MCF 10A (cell line): ENCODE data around the gene POLE3. TPM values are rescaled to one million over a fixed set of nuclear protein-coding genes. Genes with fewer than 3 reads are reported as not detected.

Experiments used
- BruUV-seq: library from RNA; stranded (reverse); fragments of 400-500 nt; replicated peaks from 2 replicates; lab custom pipeline; 2021; lab: Mats Ljungman, UMichigan
- CTCF ChIA-PET: fragments of 300-600 bp; sonication (Branson Sonifier 250); formaldehyde crosslinking; extraction: SDS; loops from one replicate; lab custom pipeline; 2021; ENCODE audit warnings: antibody characterized with exemption, inconsistent platforms; lab: Yijun Ruan, JAX
- POLR2A ChIA-PET: fragments of 300-600, 350-650 bp; sonication (Branson Sonifier 250); formaldehyde crosslinking; extraction: SDS; loops from one replicate; lab custom pipeline; 2020; ENCODE audit warnings: antibody characterized with exemption, inconsistent platforms; lab: Yijun Ruan, JAX
- DNase-seq: peaks from one replicate; pipeline ENCODE4 v3.0.0-alpha.2; 2018; ENCODE audit not compliant: unreplicated experiment
- H3K27ac Mint-ChIP-seq: one replicate; pipeline ENCODE4 v1.8.0; 2022; ENCODE audit warnings: mild to moderate bottlenecking, low read depth, mixed read lengths; ENCODE audit not compliant: unreplicated experiment
- H3K27me3 Mint-ChIP-seq: one replicate; pipeline ENCODE4 v1.8.0; 2022; ENCODE audit warnings: mixed read lengths; ENCODE audit not compliant: insufficient read depth, unreplicated experiment
- H3K36me3 Mint-ChIP-seq: one replicate; pipeline ENCODE4 v1.8.0; 2022; ENCODE audit warnings: mild to moderate bottlenecking, moderate library complexity, mixed read lengths; ENCODE audit not compliant: insufficient read depth, unreplicated experiment
- H3K4me1 Mint-ChIP-seq: one replicate; pipeline ENCODE4 v1.8.0; 2022; ENCODE audit warnings: mixed read lengths; ENCODE audit not compliant: insufficient read depth, unreplicated experiment
- H3K4me3 Mint-ChIP-seq: one replicate; pipeline ENCODE4 v1.8.0; 2022; ENCODE audit warnings: mild to moderate bottlenecking, moderate library complexity, mixed read lengths; ENCODE audit not compliant: unreplicated experiment
- H3K9me3 Mint-ChIP-seq: one replicate; pipeline ENCODE4 v1.8.0; 2022; ENCODE audit warnings: mixed read lengths; ENCODE audit not compliant: unreplicated experiment
- CTCF ChIP-seq: fragments of 200-600 bp; IDR thresholded peaks from one replicate; pipeline ENCODE4 v1.8.0; 2022; ENCODE audit warnings: antibody characterized with exemption, mild to moderate bottlenecking; ENCODE audit not compliant: unreplicated experiment
- intact Hi-C: fragments of 100-400 bp; cut with micrococcal nuclease; formaldehyde crosslinking; loops from 2 replicates; pipeline ENCODE4 v1.14.1; 2022
- total RNA-seq: library from RNA; stranded (reverse); gene quantifications from 2 replicates; pipeline ENCODE4 v1.2.3, GENCODE V29; 2022

The POLE3 gene
- total RNA-seq, 1 experiment from 2014 or later, result 54.0 TPM

- ChIA-PET CTCF (interaction anchor here (0.9 to 1.3 kb wide), 2 partner anchors 9 to 154 kb away, joined by 3 read pairs; no protein-coding TSS in a partner anchor), POLR2A (interaction anchor here (0.7 kb wide), 1 partner anchor 691 kb away, joined by 3 read pairs; no protein-coding TSS in a partner anchor)
- Mint-ChIP-seq H3K9me3 (no peaks in the 10 kb centered on the region), H3K36me3 (no peaks in the 10 kb centered on the region), H3K27me3 (peaks cover 27% of the 10 kb centered on the region), H3K4me3 (no peak overlapping the region), H3K4me1 (no peaks in the 10 kb centered on the region), H3K27ac (no peak overlapping the region)
- no TSS peak for BruUV-seq
- DNase-seq, result no peak
- no peak for TF ChIP-seq CTCF
- intact Hi-C loops, result no loop called here
Measured at GRCh38 chr9:113436728-113437515, 26.4 kb upstream of the POLE3 start.

DNA sequence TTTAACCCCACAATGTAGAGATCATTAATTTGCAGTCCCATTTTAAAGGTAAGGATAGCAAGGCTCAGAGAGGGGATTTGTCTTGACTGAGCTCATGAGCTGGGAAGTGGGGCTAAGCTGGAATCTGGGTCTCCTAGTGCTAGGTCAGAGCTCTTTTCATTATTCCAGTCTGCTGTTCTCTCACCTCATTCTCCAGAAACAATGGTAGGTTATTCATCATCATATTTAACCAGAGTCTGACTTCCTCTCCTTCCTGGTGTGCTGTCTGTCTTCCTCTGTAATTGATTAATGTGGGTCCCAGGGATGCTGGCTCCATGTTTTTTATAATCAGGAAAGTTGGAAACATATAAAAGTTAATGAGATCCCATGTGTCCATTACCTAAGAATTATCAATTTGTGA lies 20.7 kb upstream of the POLE3 start:
- Mint-ChIP-seq H3K27me3 (peaks cover 27% of the 10 kb centered on the region), H3K9me3 (no peaks in the 10 kb centered on the region), H3K36me3 (no peaks in the 10 kb centered on the region), H3K4me1 (peaks cover 6% of the 10 kb centered on the region), H3K4me3 (no peak overlapping the region), H3K27ac (no peak overlapping the region)
- CTCF ChIA-PET, result interaction anchor here (0.6 to 1.7 kb wide), 5 partner anchors 15 to 227 kb away, joined by 3 to 4 read pairs (median 3); partner anchors contain the start of gene ALAD
- TF ChIP-seq CTCF, result no peak
- POLR2A ChIA-PET, result interaction anchor here (0.7 kb wide), 1 partner anchor 1103 kb away, joined by 3 read pairs; no protein-coding TSS in a partner anchor
- intact Hi-C loops, result no loop called here
- DNase-seq, result no peak
- no TSS peak for BruUV-seq

GRCh38 chr9:113428062-113428615 lies 17.7 kb upstream of the POLE3 start:
- Mint-ChIP-seq H3K9me3 (no peaks in the 10 kb centered on the region), H3K4me3 (no peak overlapping the region), H3K27me3 (peaks cover 11% of the 10 kb centered on the region), H3K4me1 (peaks cover 6% of the 10 kb centered on the region), H3K36me3 (no peaks in the 10 kb centered on the region), H3K27ac (peak overlapping the region; percentile 76)
- TF ChIP-seq CTCF, result no peak
- no peak for DNase-seq
- intact Hi-C loops, result no loop called here
- ChIA-PET CTCF (interaction anchor here (0.5 to 1.5 kb wide), 2 partner anchors 12 to 93 kb away, joined by 3 to 5 read pairs; no protein-coding TSS in a partner anchor), POLR2A (no interaction called here)
- BruUV-seq, result no TSS peak

- peak; percentile 68 for DNase-seq
- CTCF ChIA-PET, result interaction anchor here (0.5 to 1.5 kb wide), 2 partner anchors 11 to 92 kb away, joined by 3 to 5 read pairs; no protein-coding TSS in a partner anchor
- H3K36me3 Mint-ChIP-seq, result no peaks in the 10 kb centered on the region
- H3K27me3 Mint-ChIP-seq, result peaks cover 5% of the 10 kb centered on the region
- intact Hi-C loops, result no loop called here
- H3K9me3 Mint-ChIP-seq, result no peaks in the 10 kb centered on the region
- no peak for TF ChIP-seq CTCF
- no TSS peak for BruUV-seq
- peak overlapping the region; percentile 76 for H3K27ac Mint-ChIP-seq
- H3K4me3 Mint-ChIP-seq, result no peak overlapping the region
- peaks cover 6% of the 10 kb centered on the region for H3K4me1 Mint-ChIP-seq
- POLR2A ChIA-PET, result no interaction called here
Measured at GRCh38 chr9:113427629-113428028, 17.2 kb upstream of the POLE3 start.
